WTC11 (cell line): ENCODE results near the gene NFIA. TPM values are rescaled to one million over a fixed set of nuclear protein-coding genes. Genes with fewer than 3 reads are reported as not detected.

Experiments
- ATAC-seq: fragments of 200-7000 bp; cut with Tn5 transposase; 2 replicates; pipeline ENCODE4 v1.10.0; 2021; ENCODE audit warnings: mild to moderate bottlenecking, moderate library complexity
- CTCF ChIA-PET: fragments of 300-600 bp; sonication (Branson Sonifier 250); formaldehyde crosslinking; loops from one replicate; lab custom pipeline; 2021; ENCODE audit warnings: antibody characterized with exemption; lab: Charles Lee
- POLR2A ChIA-PET: fragments of 350-600 bp; sonication (Branson Sonifier 250); formaldehyde crosslinking; loops from one replicate; lab custom pipeline; 2021; ENCODE audit warnings: antibody characterized with exemption; lab: Charles Lee
- DNase-seq: peaks from one replicate; pipeline ENCODE4 v3.0.0; 2021; ENCODE audit warnings: low spot score
- H3K27ac Mint-ChIP-seq: 2 replicates; pipeline ENCODE4 v1.8.0; 2021; ENCODE audit warnings: mixed read lengths
- H3K27me3 Mint-ChIP-seq: 2 replicates; pipeline ENCODE4 v1.8.0; 2021; ENCODE audit warnings: low read depth, mild to moderate bottlenecking, moderate library complexity, mixed read lengths
- H3K36me3 Mint-ChIP-seq: 2 replicates; pipeline ENCODE4 v1.8.0; 2021; ENCODE audit warnings: mixed read lengths
- H3K4me1 Mint-ChIP-seq: 2 replicates; pipeline ENCODE4 v1.8.0; 2022; ENCODE audit warnings: mixed read lengths
- H3K4me3 Mint-ChIP-seq: 2 replicates; pipeline ENCODE4 v1.8.0; 2021; ENCODE audit warnings: mild to moderate bottlenecking, moderate library complexity, mixed read lengths
- H3K9me3 Mint-ChIP-seq: 2 replicates; pipeline ENCODE4 v1.8.0; 2021; ENCODE audit warnings: mixed read lengths
- CREB1 ChIP-seq: sonication (generic); formaldehyde crosslinking; IDR thresholded peaks from 2 replicates; pipeline ENCODE4 v1.8.0; 2023; ENCODE audit warnings: mild to moderate bottlenecking, missing genetic modification reagents
- CREM ChIP-seq: sonication (generic); formaldehyde crosslinking; IDR thresholded peaks from 2 replicates; pipeline ENCODE4 v1.8.1; 2022; ENCODE audit warnings: mild to moderate bottlenecking, missing genetic modification reagents, moderate library complexity
- EMX1 ChIP-seq: fragments of 250-450 bp; sonication (Bioruptor Pico); IDR thresholded peaks from 2 replicates; pipeline ENCODE4 v1.8.0; 2021; ENCODE audit warnings: mild to moderate bottlenecking
- FOXK1 ChIP-seq: sonication (generic); formaldehyde crosslinking; IDR thresholded peaks from 2 replicates; pipeline ENCODE4 v1.8.0; 2022; ENCODE audit warnings: mild to moderate bottlenecking, moderate library complexity, missing genetic modification reagents
- GABPB1 ChIP-seq: sonication (generic); formaldehyde crosslinking; IDR thresholded peaks from 2 replicates; pipeline ENCODE4 v1.8.1; 2023; ENCODE audit warnings: mild to moderate bottlenecking, missing genetic modification reagents
- HMGA2 ChIP-seq: fragments of 250-450 bp; sonication (Bioruptor Pico); IDR thresholded peaks from 2 replicates; pipeline ENCODE4 v1.4.0; 2021; ENCODE audit warnings: mild to moderate bottlenecking, moderate library complexity
- JUN ChIP-seq: sonication (generic); formaldehyde crosslinking; IDR thresholded peaks from 2 replicates; pipeline ENCODE4 v1.8.0; 2023; ENCODE audit warnings: mild to moderate bottlenecking, missing genetic modification reagents
- NFE2L1 ChIP-seq: sonication (generic); formaldehyde crosslinking; IDR thresholded peaks from 2 replicates; pipeline ENCODE4 v1.8.1; 2023; ENCODE audit warnings: missing genetic modification reagents
- SMAD3 ChIP-seq: sonication (generic); formaldehyde crosslinking; IDR thresholded peaks from 2 replicates; pipeline ENCODE4 v1.8.0; 2022; ENCODE audit warnings: missing genetic modification reagents, mild to moderate bottlenecking, borderline replicate concordance
- TP53 ChIP-seq: sonication (generic); formaldehyde crosslinking; IDR thresholded peaks from 2 replicates; pipeline ENCODE4 v1.8.1; 2023; ENCODE audit warnings: mild to moderate bottlenecking, missing genetic modification reagents
- ZNF121 ChIP-seq: sonication (generic); formaldehyde crosslinking; IDR thresholded peaks from 2 replicates; pipeline ENCODE4 v1.8.0; 2023; ENCODE audit warnings: missing genetic modification reagents
- ZNF219 ChIP-seq: sonication (generic); formaldehyde crosslinking; IDR thresholded peaks from 2 replicates; pipeline ENCODE4 v1.8.0; 2023; ENCODE audit warnings: missing genetic modification reagents, mild to moderate bottlenecking, borderline replicate concordance
- ZNF396 ChIP-seq: fragments of 250-450 bp; sonication (Bioruptor Pico); IDR thresholded peaks from 2 replicates; pipeline ENCODE4 v1.8.0; 2021; ENCODE audit warnings: mild to moderate bottlenecking, moderate library complexity, borderline replicate concordance
- ZNF416 ChIP-seq: fragments of 250-450 bp; sonication (Bioruptor Pico); IDR thresholded peaks from 2 replicates; pipeline ENCODE4 v1.9.0; 2021; ENCODE audit warnings: mild to moderate bottlenecking, inconsistent platforms
- ZSCAN18 ChIP-seq: fragments of 250-450 bp; sonication (Bioruptor Pico); IDR thresholded peaks from 2 replicates; pipeline ENCODE4 v2.1.2; 2022; ENCODE audit warnings: mild to moderate bottlenecking, moderate library complexity
- total RNA-seq: library from RNA; stranded (reverse); gene quantifications from 3 replicates; pipeline ENCODE4 v1.2.3, GENCODE V29; 2021
- TF ChIP-seq, protein P1 (sequence below): fragments of 250-450 bp; sonication (Bioruptor Pico); IDR thresholded peaks from 2 replicates; pipeline ENCODE4 v1.9.0; 2021; ENCODE audit warnings: moderate library complexity, mild to moderate bottlenecking, inconsistent platforms, borderline replicate concordance
- TF ChIP-seq, protein P2 (sequence below): sonication (generic); formaldehyde crosslinking; conservative IDR thresholded peaks from 2 replicates; pipeline ENCODE4 v1.8.1; 2023; ENCODE audit warnings: mild to moderate bottlenecking, low read depth, missing genetic modification reagents, moderate library complexity
- TF ChIP-seq, protein P3 (sequence below): sonication (generic); formaldehyde crosslinking; IDR thresholded peaks from 2 replicates; pipeline ENCODE4 v1.8.0; 2023; ENCODE audit warnings: mild to moderate bottlenecking, missing genetic modification reagents
- TF ChIP-seq, protein P4 (sequence below): sonication (generic); formaldehyde crosslinking; IDR thresholded peaks from 2 replicates; pipeline ENCODE4 v1.8.0; 2022; ENCODE audit warnings: mild to moderate bottlenecking, missing genetic modification reagents

Gene NFIA
- total RNA-seq, 1 experiment from 2014 or later = 16.7 TPM

- TF ChIP-seq, protein P1, sequence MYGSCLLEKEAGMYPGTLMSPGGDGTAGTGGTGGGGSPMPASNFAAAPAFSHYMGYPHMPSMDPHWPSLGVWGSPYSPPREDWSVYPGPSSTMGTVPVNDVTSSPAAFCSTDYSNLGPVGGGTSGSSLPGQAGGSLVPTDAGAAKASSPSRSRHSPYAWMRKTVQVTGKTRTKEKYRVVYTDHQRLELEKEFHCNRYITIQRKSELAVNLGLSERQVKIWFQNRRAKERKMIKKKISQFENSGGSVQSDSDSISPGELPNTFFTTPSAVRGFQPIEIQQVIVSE = no peak
- TF ChIP-seq SMAD3 (CRISPR knock-in tag) (no peak), ZNF396 (CRISPR knock-in tag) (no peak), GABPB1 (CRISPR knock-in tag) (no peak)
These were observed 196.6 kb downstream of the NFIA start (continued) for GRCh38 chr1:61278966-61279365.

DNA sequence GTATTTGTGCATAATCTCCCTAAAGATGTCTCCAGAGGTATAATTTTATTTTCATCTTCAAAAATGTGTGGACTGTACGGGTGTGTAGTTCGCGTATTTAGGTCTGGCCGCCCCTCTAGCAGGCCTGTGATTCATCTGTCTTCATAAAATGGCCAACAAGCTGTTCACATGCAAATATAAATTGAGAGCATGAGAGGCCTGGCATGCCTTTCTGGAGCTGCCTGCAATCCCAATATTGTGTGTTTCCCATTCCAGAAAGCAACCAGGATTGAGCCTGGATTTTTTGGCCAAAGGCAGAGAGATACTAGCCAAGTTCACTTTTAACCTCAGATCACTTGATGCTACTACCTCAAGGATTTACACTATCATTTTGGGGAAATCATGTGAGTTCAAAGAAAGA lies 197.2 kb downstream of the NFIA start:
- TF ChIP-seq TP53 (CRISPR knock-in tag) (no peak), CREM (CRISPR knock-in tag) (no peak), ZSCAN18 (CRISPR knock-in tag) (no peak)
- no peaks in the 10 kb centered on the region for H3K9me3 Mint-ChIP-seq
- H3K4me3 Mint-ChIP-seq = no peak overlapping the region
- no peaks in the 10 kb centered on the region for H3K27me3 Mint-ChIP-seq
- H3K4me1 Mint-ChIP-seq = peaks cover 55% of the 10 kb centered on the region
- H3K36me3 Mint-ChIP-seq = no peaks in the 10 kb centered on the region
- ChIA-PET POLR2A (no interaction called here), CTCF (interaction anchor here (0.9 kb wide), 1 partner anchor 10 kb away, joined by 3 read pairs; no protein-coding TSS in a partner anchor)
- ATAC-seq (no peak), DNase-seq (no peak)
- peak overlapping the region; percentile 30; the same call in 1 of the 2 replicates for H3K27ac Mint-ChIP-seq

DNA sequence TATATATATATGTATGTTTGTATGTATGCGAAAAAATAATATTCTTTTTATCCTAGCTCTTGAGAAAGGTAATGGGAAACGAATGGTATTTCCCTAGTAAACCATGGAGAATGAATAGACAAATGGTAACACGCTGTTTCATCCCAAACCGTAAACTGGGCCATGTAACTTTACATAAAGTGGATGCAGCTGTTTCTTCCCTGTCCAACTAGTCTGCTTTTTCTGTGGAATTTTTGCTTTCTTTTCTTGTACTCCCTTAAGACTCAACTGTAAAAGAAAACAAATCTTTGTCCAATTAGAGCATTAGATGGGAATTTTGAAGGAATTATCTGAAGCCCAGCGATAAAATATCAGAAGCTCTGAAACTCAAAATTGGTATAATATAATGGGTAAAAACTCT lies 198.1 kb downstream of the NFIA start:
- CTCF ChIA-PET = no interaction called here
- Mint-ChIP-seq H3K36me3 (no peaks in the 10 kb centered on the region), H3K9me3 (no peaks in the 10 kb centered on the region), H3K27ac (no peak overlapping the region), H3K4me3 (no peak overlapping the region), H3K4me1 (peaks cover 60% of the 10 kb centered on the region), H3K27me3 (no peaks in the 10 kb centered on the region)
- TF ChIP-seq CREM (CRISPR knock-in tag) (no peak), JUN (CRISPR knock-in tag) (no peak), HMGA2 (no peak), ZNF416 (no peak), ZNF219 (CRISPR knock-in tag) (no peak), EMX1 (CRISPR knock-in tag) (no peak)
- POLR2A ChIA-PET = no interaction called here
- DNase-seq (no peak), ATAC-seq (no peak)

DNA sequence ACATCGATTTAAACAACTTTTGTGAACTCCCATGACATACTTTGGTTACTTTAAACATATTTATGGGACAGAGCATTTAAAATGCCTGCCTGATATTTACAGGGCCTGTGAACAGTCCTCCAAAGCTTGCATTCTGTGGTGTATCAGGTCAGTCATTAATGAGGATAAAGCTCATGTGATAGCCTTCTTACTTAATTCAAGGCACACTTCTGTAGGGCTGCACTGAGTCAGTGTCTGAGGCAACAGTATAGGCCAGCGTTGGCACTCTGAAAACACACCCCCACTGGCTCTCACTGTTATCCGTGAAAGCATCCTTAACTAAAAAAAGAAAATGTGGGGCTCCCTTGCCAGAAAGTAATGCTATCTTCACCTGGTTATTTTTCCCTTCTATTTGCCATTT lies 200.0 kb downstream of the NFIA start:
- CTCF ChIA-PET = no interaction called here
- no peaks in the 10 kb centered on the region for H3K36me3 Mint-ChIP-seq
- H3K4me1 Mint-ChIP-seq = peaks cover 53% of the 10 kb centered on the region
- no peaks in the 10 kb centered on the region for H3K27me3 Mint-ChIP-seq
- no peak overlapping the region for H3K4me3 Mint-ChIP-seq
- H3K27ac Mint-ChIP-seq = 0 out of 2 replicates have a peak overlapping the region, but pooled peaks have one; percentile 35
- ATAC-seq (no peak), DNase-seq (no peak)
- no peaks in the 10 kb centered on the region for H3K9me3 Mint-ChIP-seq
- TF ChIP-seq NFE2L1 (CRISPR knock-in tag) (no peak), CREB1 (CRISPR knock-in tag) (no peak), ZNF121 (CRISPR knock-in tag) (no peak), FOXK1 (CRISPR knock-in tag) (no peak)
- TF ChIP-seq, protein P2, sequence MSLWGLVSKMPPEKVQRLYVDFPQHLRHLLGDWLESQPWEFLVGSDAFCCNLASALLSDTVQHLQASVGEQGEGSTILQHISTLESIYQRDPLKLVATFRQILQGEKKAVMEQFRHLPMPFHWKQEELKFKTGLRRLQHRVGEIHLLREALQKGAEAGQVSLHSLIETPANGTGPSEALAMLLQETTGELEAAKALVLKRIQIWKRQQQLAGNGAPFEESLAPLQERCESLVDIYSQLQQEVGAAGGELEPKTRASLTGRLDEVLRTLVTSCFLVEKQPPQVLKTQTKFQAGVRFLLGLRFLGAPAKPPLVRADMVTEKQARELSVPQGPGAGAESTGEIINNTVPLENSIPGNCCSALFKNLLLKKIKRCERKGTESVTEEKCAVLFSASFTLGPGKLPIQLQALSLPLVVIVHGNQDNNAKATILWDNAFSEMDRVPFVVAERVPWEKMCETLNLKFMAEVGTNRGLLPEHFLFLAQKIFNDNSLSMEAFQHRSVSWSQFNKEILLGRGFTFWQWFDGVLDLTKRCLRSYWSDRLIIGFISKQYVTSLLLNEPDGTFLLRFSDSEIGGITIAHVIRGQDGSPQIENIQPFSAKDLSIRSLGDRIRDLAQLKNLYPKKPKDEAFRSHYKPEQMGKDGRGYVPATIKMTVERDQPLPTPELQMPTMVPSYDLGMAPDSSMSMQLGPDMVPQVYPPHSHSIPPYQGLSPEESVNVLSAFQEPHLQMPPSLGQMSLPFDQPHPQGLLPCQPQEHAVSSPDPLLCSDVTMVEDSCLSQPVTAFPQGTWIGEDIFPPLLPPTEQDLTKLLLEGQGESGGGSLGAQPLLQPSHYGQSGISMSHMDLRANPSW (CRISPR knock-in tag) = no peak
- TF ChIP-seq, protein P3, sequence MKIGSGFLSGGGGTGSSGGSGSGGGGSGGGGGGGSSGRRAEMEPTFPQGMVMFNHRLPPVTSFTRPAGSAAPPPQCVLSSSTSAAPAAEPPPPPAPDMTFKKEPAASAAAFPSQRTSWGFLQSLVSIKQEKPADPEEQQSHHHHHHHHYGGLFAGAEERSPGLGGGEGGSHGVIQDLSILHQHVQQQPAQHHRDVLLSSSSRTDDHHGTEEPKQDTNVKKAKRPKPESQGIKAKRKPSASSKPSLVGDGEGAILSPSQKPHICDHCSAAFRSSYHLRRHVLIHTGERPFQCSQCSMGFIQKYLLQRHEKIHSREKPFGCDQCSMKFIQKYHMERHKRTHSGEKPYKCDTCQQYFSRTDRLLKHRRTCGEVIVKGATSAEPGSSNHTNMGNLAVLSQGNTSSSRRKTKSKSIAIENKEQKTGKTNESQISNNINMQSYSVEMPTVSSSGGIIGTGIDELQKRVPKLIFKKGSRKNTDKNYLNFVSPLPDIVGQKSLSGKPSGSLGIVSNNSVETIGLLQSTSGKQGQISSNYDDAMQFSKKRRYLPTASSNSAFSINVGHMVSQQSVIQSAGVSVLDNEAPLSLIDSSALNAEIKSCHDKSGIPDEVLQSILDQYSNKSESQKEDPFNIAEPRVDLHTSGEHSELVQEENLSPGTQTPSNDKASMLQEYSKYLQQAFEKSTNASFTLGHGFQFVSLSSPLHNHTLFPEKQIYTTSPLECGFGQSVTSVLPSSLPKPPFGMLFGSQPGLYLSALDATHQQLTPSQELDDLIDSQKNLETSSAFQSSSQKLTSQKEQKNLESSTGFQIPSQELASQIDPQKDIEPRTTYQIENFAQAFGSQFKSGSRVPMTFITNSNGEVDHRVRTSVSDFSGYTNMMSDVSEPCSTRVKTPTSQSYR = no peak
- TF ChIP-seq, protein P4, sequence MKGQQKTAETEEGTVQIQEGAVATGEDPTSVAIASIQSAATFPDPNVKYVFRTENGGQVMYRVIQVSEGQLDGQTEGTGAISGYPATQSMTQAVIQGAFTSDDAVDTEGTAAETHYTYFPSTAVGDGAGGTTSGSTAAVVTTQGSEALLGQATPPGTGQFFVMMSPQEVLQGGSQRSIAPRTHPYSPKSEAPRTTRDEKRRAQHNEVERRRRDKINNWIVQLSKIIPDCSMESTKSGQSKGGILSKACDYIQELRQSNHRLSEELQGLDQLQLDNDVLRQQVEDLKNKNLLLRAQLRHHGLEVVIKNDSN (CRISPR knock-in tag) = no peak
- POLR2A ChIA-PET = no interaction called here
